Skeletal muscle satellite cell (primary cell): ENCODE data around the gene RTCB.
"Not testable (repeated sequence)": the region's sequence is repeated elsewhere in the genome, so short reads cannot be mapped to it uniquely, and the experiment has no call there.

ENCODE experiments used
- H3K27me3 ChIP-seq: 2 replicates; pipeline ENCODE4 v1.7.0; 2013; ENCODE audit warnings: low read length; ENCODE audit not compliant: control insufficient read depth, insufficient read depth
- H3K36me3 ChIP-seq: 2 replicates; pipeline ENCODE4 v1.7.0; 2013; ENCODE audit warnings: mild to moderate bottlenecking, control low read depth, low read length; ENCODE audit not compliant: insufficient read depth
- H3K4me1 ChIP-seq: 2 replicates; pipeline ENCODE4 v1.7.0; 2013; ENCODE audit warnings: low read length; ENCODE audit not compliant: control insufficient read depth, insufficient read depth
- H3K4me2 ChIP-seq: 2 replicates; pipeline ENCODE4 v1.7.0; 2013; ENCODE audit warnings: mild to moderate bottlenecking, low read length
- H3K4me3 ChIP-seq: 2 replicates; pipeline ENCODE4 v1.7.0; 2013; ENCODE audit warnings: low read length
- H3K9ac ChIP-seq: 2 replicates; pipeline ENCODE4 v1.7.0; 2013; ENCODE audit warnings: mild to moderate bottlenecking, low read depth, low read length, moderate library complexity
- H3K9me3 ChIP-seq: replicated peaks from 2 replicates; pipeline ENCODE4 v1.7.0; 2013; ENCODE audit warnings: mild to moderate bottlenecking, control low read depth, low read length

Gene RTCB

GRCh38 chr22:32354360-32355351 lies 57.4 kb downstream of the RTCB start:
- Histone ChIP-seq H3K36me3 (no peaks in the 10 kb centered on the region), H3K4me2 (no peak overlapping the region), H3K27me3 (no peaks in the 10 kb centered on the region), H3K4me1 (no peaks in the 10 kb centered on the region), H3K9me3 (no peaks in the 10 kb centered on the region), H3K9ac (no peak overlapping the region), H3K4me3 (no peak overlapping the region)

GRCh38 chr22:32353840-32354239 lies 58.2 kb downstream of the RTCB start:
- Histone ChIP-seq H3K4me2 (no peak overlapping the region), H3K4me1 (no peaks in the 10 kb centered on the region), H3K36me3 (no peaks in the 10 kb centered on the region), H3K9ac (no peak overlapping the region), H3K9me3 (no peaks in the 10 kb centered on the region), H3K4me3 (no peak overlapping the region), H3K27me3 (no peaks in the 10 kb centered on the region)

- Histone ChIP-seq H3K9me3 (no peaks in the 10 kb centered on the region), H3K9ac (no peak overlapping the region), H3K4me2 (no peak overlapping the region), H3K4me1 (no peaks in the 10 kb centered on the region), H3K27me3 (no peaks in the 10 kb centered on the region), H3K36me3 (no peaks in the 10 kb centered on the region), H3K4me3 (no peak overlapping the region)
Observed at GRCh38 chr22:32353292-32353691, 58.8 kb downstream of the RTCB start.

GRCh38 chr22:32352681-32353080 lies 59.4 kb downstream of the RTCB start:
- Histone ChIP-seq H3K36me3 (no peaks in the 10 kb centered on the region), H3K27me3 (no peaks in the 10 kb centered on the region), H3K4me2 (no peak overlapping the region), H3K4me3 (no peak overlapping the region), H3K9me3 (no peaks in the 10 kb centered on the region), H3K4me1 (no peaks in the 10 kb centered on the region), H3K9ac (no peak overlapping the region)

- H3K4me1 ChIP-seq, H3K4me2 ChIP-seq, H3K9ac ChIP-seq, H3K27me3 ChIP-seq, H3K36me3 ChIP-seq, H3K4me3 ChIP-seq, H3K9me3 ChIP-seq: not testable (repeated sequence)
Observed at GRCh38 chr22:32351875-32352274, 60.2 kb downstream of the RTCB start.

GRCh38 chr22:32348031-32348611 lies 63.9 kb downstream of the RTCB start:
- H3K9ac ChIP-seq: no peak overlapping the region
- H3K9me3 ChIP-seq: no peaks in the 10 kb centered on the region
- peaks cover 14% of the 10 kb centered on the region for H3K27me3 ChIP-seq
- no peaks in the 10 kb centered on the region for H3K36me3 ChIP-seq
- H3K4me2 ChIP-seq: no peak overlapping the region
- no peaks in the 10 kb centered on the region for H3K4me1 ChIP-seq
- H3K4me3 ChIP-seq: no peak overlapping the region

- Histone ChIP-seq H3K4me1 (no peaks in the 10 kb centered on the region), H3K9me3 (no peaks in the 10 kb centered on the region), H3K36me3 (no peaks in the 10 kb centered on the region), H3K4me2 (no peak overlapping the region), H3K9ac (no peak overlapping the region), H3K4me3 (no peak overlapping the region), H3K27me3 (peaks cover 32% of the 10 kb centered on the region)
Observed at GRCh38 chr22:32343941-32344340, 68.1 kb downstream of the RTCB start.

- no peak overlapping the region for H3K4me2 ChIP-seq
- no peaks in the 10 kb centered on the region for H3K9me3 ChIP-seq
- H3K27me3 ChIP-seq: peaks cover 32% of the 10 kb centered on the region
- H3K36me3 ChIP-seq: no peaks in the 10 kb centered on the region
- H3K4me1 ChIP-seq: no peaks in the 10 kb centered on the region
- H3K4me3 ChIP-seq: no peak overlapping the region
- no peak overlapping the region for H3K9ac ChIP-seq
Observed at GRCh38 chr22:32342977-32343376, 69.1 kb downstream of the RTCB start.

GRCh38 chr22:32341122-32341740 lies 70.8 kb downstream of the RTCB start:
- no peaks in the 10 kb centered on the region for H3K9me3 ChIP-seq
- no peak overlapping the region for H3K4me3 ChIP-seq
- H3K4me2 ChIP-seq: no peak overlapping the region
- no peaks in the 10 kb centered on the region for H3K4me1 ChIP-seq
- H3K36me3 ChIP-seq: no peaks in the 10 kb centered on the region
- no peak overlapping the region for H3K9ac ChIP-seq
- H3K27me3 ChIP-seq: peaks cover 32% of the 10 kb centered on the region

GRCh38 chr22:32340411-32340810 lies 71.6 kb downstream of the RTCB start:
- H3K4me2 ChIP-seq: no peak overlapping the region
- no peak overlapping the region for H3K4me3 ChIP-seq
- H3K9me3 ChIP-seq: no peaks in the 10 kb centered on the region
- H3K9ac ChIP-seq: no peak overlapping the region
- H3K27me3 ChIP-seq: peaks cover 35% of the 10 kb centered on the region
- no peaks in the 10 kb centered on the region for H3K4me1 ChIP-seq
- H3K36me3 ChIP-seq: no peaks in the 10 kb centered on the region

- Histone ChIP-seq H3K4me2 (no peak overlapping the region), H3K4me1 (no peaks in the 10 kb centered on the region), H3K36me3 (no peaks in the 10 kb centered on the region), H3K4me3 (no peak overlapping the region), H3K9ac (no peak overlapping the region), H3K27me3 (peaks cover 32% of the 10 kb centered on the region), H3K9me3 (no peaks in the 10 kb centered on the region)
Observed at GRCh38 chr22:32339190-32340012, 72.6 kb downstream of the RTCB start.
